ENCODE measurements around the gene CCDC106. TPM values are rescaled to one million over a fixed set of nuclear protein-coding genes. Genes with fewer than 3 reads are reported as not detected.

The CCDC106 gene
- total and polyA plus RNA-seq, 2 of the 4 experiments (the other 2 are of a cell fraction) = 2.3 to 13.6 TPM

GRCh38 chr19:55599468-55599841 lies 48.6 kb upstream of the CCDC106 start, which contains the start of gene FIZ1:
Gene FIZ1 (minus strand): TSS chr19:55599517. CDS start chr19:55597865, 1,652 bp downstream.
- H3K27me3 ChIP-seq (ENCODE audit: control insufficient read depth, insufficient read depth, low read length) = no peaks in the 10 kb centered on the region
- peak within 1 kb of the TSS; percentile 95 for H3K9ac ChIP-seq (ENCODE audit: low read depth, low read length)
- dilution Hi-C loops (cut with HindIII; ENCODE audit: low sequenced_read_pairs, unreplicated experiment) = no loop called here
- H2AFZ ChIP-seq (replicated peaks; ENCODE audit: low read length, poor library complexity) = peak within 1 kb of the TSS; percentile 98
- H4K5ac ChIP-seq (ENCODE audit: low read depth, low read length) = peak within 1 kb of the TSS; percentile 87
- peak within 1 kb of the TSS; percentile 96 for H2BK5ac ChIP-seq (ENCODE audit: low read depth, low read length, poor library complexity, severe bottlenecking)
- ChIA-PET POLR2A (ENCODE audit: unreplicated experiment) (interaction anchor here (0.7 to 1.4 kb wide), 5 partner anchors 14 to 26 kb away, joined by 3 to 10 read pairs (median 4); partner anchors contain the start of gene ZNF579), CTCF (interaction anchor here (1.3 kb wide), 1 partner anchor 132 kb away, joined by 6 read pairs; no protein-coding TSS in a partner anchor)
- WGBS, 2 experiments (ENCODE audit: extremely low coverage in 2 of 2, insufficient read length in 1 of 2) = 0% methylated on average over 9 of the region's 23 CpGs; no CpG with 5 or more reads in 1 of the 2 experiments
- peak within 1 kb of the TSS; percentile 95 for H3K27ac ChIP-seq (ENCODE audit: insufficient read depth, low read length)
- H4K8ac ChIP-seq (ENCODE audit: low read depth in 2 of 2, low read length in 2 of 2) = peak within 1 kb of the TSS; percentile 97 to 100
- BruUV-seq (replicated peaks) = no TSS peak
- ATAC-seq (ENCODE audit: low read depth) (peak; percentile 82), DNase-seq (peak; percentile 98)
- peaks cover 19 to 36% of the 10 kb centered on the region in 2 experiments for H3K79me1 ChIP-seq (ENCODE audit: low read depth in 1 of 2, low read length in 2 of 2)
- peak within 1 kb of the TSS; percentile 99 for H2BK20ac ChIP-seq (ENCODE audit: low read depth, low read length)
- H4K20me1 ChIP-seq (ENCODE audit: insufficient read depth, low read length) = no peaks in the 10 kb centered on the region
- H3K4ac ChIP-seq (ENCODE audit: low read depth, low read length) = peak within 1 kb of the TSS; percentile 100
- H3K23ac ChIP-seq (ENCODE audit: low read depth, low read length) = peak within 1 kb of the TSS; percentile 100
- H3K14ac ChIP-seq (replicated peaks; ENCODE audit: low read depth, low read length) = peak within 1 kb of the TSS; percentile 100
- peak within 1 kb of the TSS; percentile 100 for H3K56ac ChIP-seq (ENCODE audit: extremely low read depth, insufficient read depth, low read length)
- peak within 1 kb of the TSS; percentile 56 for H3K4me3 ChIP-seq (ENCODE audit: insufficient read depth, low read depth, low read length)
- no peaks in the 10 kb centered on the region for H3K9me3 ChIP-seq (ENCODE audit: control insufficient read depth, insufficient read depth, low read length)
- no peak for TF ChIP-seq NFE2L2 (IDR thresholded peaks at IDR 0.05; ENCODE audit: low read depth, low read length)
- TF ChIP-seq BHLHE40 (IDR thresholded peaks at IDR 0.05; ENCODE audit: low read depth, low read length) = no peak
- TF ChIP-seq, protein P1, sequence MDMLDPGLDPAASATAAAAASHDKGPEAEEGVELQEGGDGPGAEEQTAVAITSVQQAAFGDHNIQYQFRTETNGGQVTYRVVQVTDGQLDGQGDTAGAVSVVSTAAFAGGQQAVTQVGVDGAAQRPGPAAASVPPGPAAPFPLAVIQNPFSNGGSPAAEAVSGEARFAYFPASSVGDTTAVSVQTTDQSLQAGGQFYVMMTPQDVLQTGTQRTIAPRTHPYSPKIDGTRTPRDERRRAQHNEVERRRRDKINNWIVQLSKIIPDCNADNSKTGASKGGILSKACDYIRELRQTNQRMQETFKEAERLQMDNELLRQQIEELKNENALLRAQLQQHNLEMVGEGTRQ (IDR thresholded peaks at IDR 0.05; ENCODE audit: low read depth, low read length) = no peak
- TF ChIP-seq, protein P2, sequence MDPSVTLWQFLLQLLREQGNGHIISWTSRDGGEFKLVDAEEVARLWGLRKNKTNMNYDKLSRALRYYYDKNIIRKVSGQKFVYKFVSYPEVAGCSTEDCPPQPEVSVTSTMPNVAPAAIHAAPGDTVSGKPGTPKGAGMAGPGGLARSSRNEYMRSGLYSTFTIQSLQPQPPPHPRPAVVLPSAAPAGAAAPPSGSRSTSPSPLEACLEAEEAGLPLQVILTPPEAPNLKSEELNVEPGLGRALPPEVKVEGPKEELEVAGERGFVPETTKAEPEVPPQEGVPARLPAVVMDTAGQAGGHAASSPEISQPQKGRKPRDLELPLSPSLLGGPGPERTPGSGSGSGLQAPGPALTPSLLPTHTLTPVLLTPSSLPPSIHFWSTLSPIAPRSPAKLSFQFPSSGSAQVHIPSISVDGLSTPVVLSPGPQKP (IDR thresholded peaks at IDR 0.05; ENCODE audit: borderline replicate concordance, low read depth, low read length) = no peak
- no peak for TF ChIP-seq RCOR1 (IDR thresholded peaks at IDR 0.05; ENCODE audit: insufficient replicate concordance, low read length)
- no peak for TF ChIP-seq CEBPB (IDR thresholded peaks at IDR 0.05; ENCODE audit: low read depth, low read length)
- peak; percentile 85 for TF ChIP-seq MAZ (IDR thresholded peaks at IDR 0.05; ENCODE audit: borderline replicate concordance, low read depth, low read length)
- TF ChIP-seq POLR2A (IDR thresholded peaks at IDR 0.05; ENCODE audit: low read depth, low read length) = peak; percentile 64
- TF ChIP-seq RAD21 (IDR thresholded peaks at IDR 0.05; ENCODE audit: low read length) = no peak
- TF ChIP-seq SMC3 (IDR thresholded peaks at IDR 0.05; ENCODE audit: low read depth, low read length) = no peak
- TF ChIP-seq CHD1 (IDR thresholded peaks at IDR 0.05; ENCODE audit: low read depth, low read length) = peak; percentile 81; the same call in 1 of the 2 replicates
- TF ChIP-seq FOS (IDR thresholded peaks at IDR 0.05; ENCODE audit: low read depth, low read length) = no peak
- TF ChIP-seq RFX5 (IDR thresholded peaks at IDR 0.05; ENCODE audit: low read depth, low read length) = no peak
- TF ChIP-seq MXI1 (IDR thresholded peaks at IDR 0.05; ENCODE audit: borderline replicate concordance, low read depth, low read length) = no peak
- no peak for TF ChIP-seq MAFK (IDR thresholded peaks at IDR 0.05; ENCODE audit: low read depth, low read length)
- no peak for TF ChIP-seq CTCF (conservative IDR thresholded peaks at IDR 0.05; ENCODE audit: low read depth, low read length)
- peaks cover 13% of the 10 kb centered on the region for H3K9me1 ChIP-seq (ENCODE audit: insufficient read depth, low read length)
- H2AK9ac ChIP-seq (replicated peaks; ENCODE audit: low read depth, low read length, poor library complexity) = peak within 1 kb of the TSS; percentile 100
- H4K91ac ChIP-seq (ENCODE audit: insufficient read depth, low read depth, low read length) = peak within 1 kb of the TSS; percentile 99
- peak within 1 kb of the TSS; percentile 86 for H3K18ac ChIP-seq (ENCODE audit: low read depth, low read length)
- H3K36me3 ChIP-seq (ENCODE audit: control insufficient read depth, insufficient read depth, low read length) = peaks cover 20% of the 10 kb centered on the region
- intact Hi-C loops (cut with micrococcal nuclease) = no loop called here
- H3K4me1 ChIP-seq (ENCODE audit: control insufficient read depth, insufficient read depth, low read length) = peaks cover 4% of the 10 kb centered on the region; the same call in 1 of the 2 replicates
- peak within 1 kb of the TSS; percentile 99 for H2BK120ac ChIP-seq (ENCODE audit: low read depth, low read length)
- in situ Hi-C loops (cut with MboI; ENCODE audit: low sequenced_read_pairs) = no loop called here
- H2BK15ac ChIP-seq (ENCODE audit: low read depth, low read length) = peak within 1 kb of the TSS; percentile 100; the same call in 2 of the 3 replicates
- H3K4me2 ChIP-seq (ENCODE audit: low read depth, low read length) = peak within 1 kb of the TSS; percentile 69
- peak within 1 kb of the TSS; percentile 99 for H2AK5ac ChIP-seq (ENCODE audit: low read depth, low read length)

All from IMR-90 (cell line).